ENCODE results near the gene PDE4D.

- TF ChIP-seq EZH2 (optimal IDR thresholded peaks at IDR 0.05; ENCODE audit: low read depth, low read length) (no peak), CTCF (IDR thresholded peaks at IDR 0.05; ENCODE audit: low read length) (no peak)
Measured at GRCh38 chr5:59618644-59619043, 274.9 kb downstream of the PDE4D start.

Data from MM.1S (cell line).